ENCODE data around the gene PNMA5. TPM values are rescaled to one million over a fixed set of nuclear protein-coding genes. Genes with fewer than 3 reads are reported as not detected.
A peak's percentile ranks its signal among the peaks of the same experiment; 100 is the strongest.

Gene PNMA5
- total RNA-seq: not detected

GRCh38 chrX:152993933-152994332 lies at the start of gene PNMA5:
TSS of gene PNMA5 (minus strand) at chrX:152994116. CDS start at chrX:152991598, 2,518 bp downstream.
- in situ Hi-C loops (cut with MboI; ENCODE audit: low pct_ligation_motif_present in 1 of 4, low pct_unique_long_range_greater_than_20kb in 1 of 4, low sequenced_read_pairs in 3 of 4): no loop called here
- no peak for DNase-seq
- H3K9me3 ChIP-seq: no peaks in the 10 kb centered on the region
- intact Hi-C loops (cut with DNase I; ENCODE audit: low total_unique reads): no loop called here
- no peaks in the 10 kb centered on the region for H3K27me3 ChIP-seq
- no peak within 1 kb of the TSS for H3K27ac ChIP-seq
- TF ChIP-seq POLR2A (IDR thresholded peaks at IDR 0.05): no peak
- no peak for TF ChIP-seq CTCF (IDR thresholded peaks at IDR 0.05)
- no peak for TF ChIP-seq POLR2AphosphoS5 (IDR thresholded peaks at IDR 0.05)
- no peak for TF ChIP-seq EP300 (IDR thresholded peaks at IDR 0.05; ENCODE audit: low read depth)
- no peak within 1 kb of the TSS for H3K4me3 ChIP-seq
- H3K36me3 ChIP-seq: no peaks in the 10 kb centered on the region
- H3K4me1 ChIP-seq: no peaks in the 10 kb centered on the region
- 94% methylated on average over 22 of the region's 31 CpGs; no CpG with 5 or more reads in 1 of the 2 donors for WGBS, 2 donors (ENCODE audit: low coverage in 1 of 2)

GRCh38 chrX:153032397-153033118 lies 38.6 kb upstream of the PNMA5 start:
- 56% methylated on average over 48 of the region's 64 CpGs; no CpG with 5 or more reads in 1 of the 2 donors for WGBS, 2 donors (ENCODE audit: low coverage in 1 of 2)
- H3K27ac ChIP-seq: peak overlapping the region in 3 of 4 donors; percentile 24 to 45 (median 36)
- H3K4me3 ChIP-seq: peak overlapping the region in 3 of 4 donors; percentile 11 to 39 (median 21)
- peak; percentile 70 to 89 (median 79) for TF ChIP-seq CTCF (IDR thresholded peaks at IDR 0.05)
- TF ChIP-seq POLR2AphosphoS5 (IDR thresholded peaks at IDR 0.05): no peak
- no peaks in the 10 kb centered on the region for H3K9me3 ChIP-seq
- no peaks in the 10 kb centered on the region for H3K27me3 ChIP-seq
- peak; percentile 73 for DNase-seq
- intact Hi-C loops (cut with DNase I; ENCODE audit: low total_unique reads): loop anchor here (10.0 kb wide), 1 partner anchor 472 kb away; no protein-coding TSS in a partner anchor
- H3K4me1 ChIP-seq: peaks cover 0 to 4% (median 0%) of the 10 kb centered on the region in 4 donors
- in situ Hi-C loops (cut with MboI; ENCODE audit: low pct_ligation_motif_present in 1 of 4, low pct_unique_long_range_greater_than_20kb in 1 of 4, low sequenced_read_pairs in 3 of 4): no loop called here
- no peaks in the 10 kb centered on the region for H3K36me3 ChIP-seq

GRCh38 chrX:153030801-153031200 lies 36.9 kb upstream of the PNMA5 start:
- in situ Hi-C loops (cut with MboI; ENCODE audit: low pct_ligation_motif_present in 1 of 4, low pct_unique_long_range_greater_than_20kb in 1 of 4, low sequenced_read_pairs in 3 of 4) (no loop called here), intact Hi-C loops (cut with DNase I; ENCODE audit: low total_unique reads) (loop anchor here (10.0 kb wide), 1 partner anchor 474 kb away; no protein-coding TSS in a partner anchor)
- no peaks in the 10 kb centered on the region for H3K27me3 ChIP-seq

GRCh38 chrX:153029875-153030274 lies 36.0 kb upstream of the PNMA5 start:
- intact Hi-C loops (cut with DNase I; ENCODE audit: low total_unique reads) (loop anchor here (10.0 kb wide), 1 partner anchor 475 kb away; no protein-coding TSS in a partner anchor), in situ Hi-C loops (cut with MboI; ENCODE audit: low pct_ligation_motif_present in 1 of 4, low pct_unique_long_range_greater_than_20kb in 1 of 4, low sequenced_read_pairs in 3 of 4) (no loop called here)
- WGBS, 2 donors (ENCODE audit: low coverage in 1 of 2): 100% methylated on average over 1 of the region's 11 CpGs; no CpG with 5 or more reads in 1 of the 2 donors
- TF ChIP-seq POLR2A (IDR thresholded peaks at IDR 0.05) (no peak), POLR2AphosphoS5 (IDR thresholded peaks at IDR 0.05) (no peak), CTCF (IDR thresholded peaks at IDR 0.05) (no peak), EP300 (IDR thresholded peaks at IDR 0.05; ENCODE audit: low read depth) (no peak)
- no peaks in the 10 kb centered on the region for H3K27me3 ChIP-seq
- no peaks in the 10 kb centered on the region for H3K36me3 ChIP-seq
- H3K4me1 ChIP-seq: peaks cover 0 to 4% (median 0%) of the 10 kb centered on the region in 4 donors
- H3K9me3 ChIP-seq: no peaks in the 10 kb centered on the region
- H3K4me3 ChIP-seq: no peak overlapping the region
- H3K27ac ChIP-seq: no peak overlapping the region
- DNase-seq: no peak

More at GRCh38 chrX:153030801-153031200, 36.9 kb upstream of the PNMA5 start:
- no peak for DNase-seq
- Histone ChIP-seq H3K27ac (no peak overlapping the region), H3K4me1 (peaks cover 0 to 4% (median 0%) of the 10 kb centered on the region in 4 donors), H3K36me3 (no peaks in the 10 kb centered on the region), H3K4me3 (no peak overlapping the region), H3K9me3 (no peaks in the 10 kb centered on the region)
- TF ChIP-seq POLR2AphosphoS5 (IDR thresholded peaks at IDR 0.05): no peak
- WGBS, 2 donors (ENCODE audit: low coverage in 1 of 2): 93% methylated on average over 12 of the region's 12 CpGs; no CpG with 5 or more reads in 1 of the 2 donors
